AG09309 (cell line): ENCODE measurements around the gene KATNIP.

Source experiments
- DNase-seq: peaks from one replicate; pipeline ENCODE4 v3.0.0-alpha.2; 2010; ENCODE audit warnings: low read depth
- H3K4me3 ChIP-seq: 2 replicates; pipeline ENCODE4 v1.5.1; 2011; ENCODE audit warnings: mild to moderate bottlenecking, low read depth, low read length, moderate library complexity; ENCODE audit not compliant: control insufficient read depth
- TF ChIP-seq, protein P1 (sequence below): IDR thresholded peaks from 2 replicates; pipeline ENCODE4 v1.5.1; 2011; ENCODE audit warnings: mild to moderate bottlenecking, low read depth, low read length, inconsistent platforms; ENCODE audit not compliant: insufficient read depth, control insufficient read depth; ENCODE audit errors: missing control alignments

The KATNIP gene

DNA sequence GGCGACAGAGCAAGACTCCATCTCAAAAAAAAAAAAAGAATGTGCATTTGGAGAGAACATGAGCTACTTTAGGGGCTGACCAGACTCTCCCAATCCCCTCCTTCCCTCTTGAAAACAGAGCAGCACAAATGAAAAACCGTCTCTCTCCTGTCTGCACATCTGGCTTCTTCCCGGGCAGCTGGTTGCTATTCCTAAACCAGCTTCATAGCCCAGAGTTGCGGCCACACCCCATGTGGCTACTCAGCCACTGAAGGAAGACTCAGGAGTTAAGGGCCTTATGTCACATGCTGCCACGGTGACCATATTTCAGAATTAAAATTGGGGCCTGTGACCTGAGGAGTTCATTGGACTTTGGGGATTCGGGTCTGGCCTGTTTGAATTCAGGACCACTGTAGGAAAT is 48.3 kb downstream of the KATNIP start:
- DNase-seq = no peak
- TF ChIP-seq, protein P1, sequence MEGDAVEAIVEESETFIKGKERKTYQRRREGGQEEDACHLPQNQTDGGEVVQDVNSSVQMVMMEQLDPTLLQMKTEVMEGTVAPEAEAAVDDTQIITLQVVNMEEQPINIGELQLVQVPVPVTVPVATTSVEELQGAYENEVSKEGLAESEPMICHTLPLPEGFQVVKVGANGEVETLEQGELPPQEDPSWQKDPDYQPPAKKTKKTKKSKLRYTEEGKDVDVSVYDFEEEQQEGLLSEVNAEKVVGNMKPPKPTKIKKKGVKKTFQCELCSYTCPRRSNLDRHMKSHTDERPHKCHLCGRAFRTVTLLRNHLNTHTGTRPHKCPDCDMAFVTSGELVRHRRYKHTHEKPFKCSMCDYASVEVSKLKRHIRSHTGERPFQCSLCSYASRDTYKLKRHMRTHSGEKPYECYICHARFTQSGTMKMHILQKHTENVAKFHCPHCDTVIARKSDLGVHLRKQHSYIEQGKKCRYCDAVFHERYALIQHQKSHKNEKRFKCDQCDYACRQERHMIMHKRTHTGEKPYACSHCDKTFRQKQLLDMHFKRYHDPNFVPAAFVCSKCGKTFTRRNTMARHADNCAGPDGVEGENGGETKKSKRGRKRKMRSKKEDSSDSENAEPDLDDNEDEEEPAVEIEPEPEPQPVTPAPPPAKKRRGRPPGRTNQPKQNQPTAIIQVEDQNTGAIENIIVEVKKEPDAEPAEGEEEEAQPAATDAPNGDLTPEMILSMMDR = no peak
- no peak overlapping the region for H3K4me3 ChIP-seq

GRCh38 chr16:27598931-27599565 is 49.1 kb downstream of the KATNIP start:
- TF ChIP-seq, protein P1 = no peak
- DNase-seq = no peak
- H3K4me3 ChIP-seq = no peak overlapping the region

GRCh38 chr16:27599606-27600005 is 49.7 kb downstream of the KATNIP start:
- DNase-seq = no peak
- no peak overlapping the region for H3K4me3 ChIP-seq
- TF ChIP-seq, protein P1 = no peak
